D721Med (cell line): Measurements from ENCODE around the gene CXCR6.

Experiments used
- DNase-seq: peaks from one replicate; pipeline ENCODE4 v3.0.0; 2011; ENCODE audit warnings: low spot score; ENCODE audit not compliant: insufficient read length
- FAIRE-seq: peaks from 2 replicates; lab custom pipeline; 2011; peaks lifted over from hg19 to GRCh38; lab: Jason Lieb, UNC
- TF ChIP-seq, protein P1 (sequence below): IDR thresholded peaks from 2 replicates; pipeline ENCODE4 v1.5.1; 2012; ENCODE audit warnings: mild to moderate bottlenecking, control low read depth; ENCODE audit not compliant: insufficient read depth; ENCODE audit errors: missing control alignments

CXCR6 gene

DNA sequence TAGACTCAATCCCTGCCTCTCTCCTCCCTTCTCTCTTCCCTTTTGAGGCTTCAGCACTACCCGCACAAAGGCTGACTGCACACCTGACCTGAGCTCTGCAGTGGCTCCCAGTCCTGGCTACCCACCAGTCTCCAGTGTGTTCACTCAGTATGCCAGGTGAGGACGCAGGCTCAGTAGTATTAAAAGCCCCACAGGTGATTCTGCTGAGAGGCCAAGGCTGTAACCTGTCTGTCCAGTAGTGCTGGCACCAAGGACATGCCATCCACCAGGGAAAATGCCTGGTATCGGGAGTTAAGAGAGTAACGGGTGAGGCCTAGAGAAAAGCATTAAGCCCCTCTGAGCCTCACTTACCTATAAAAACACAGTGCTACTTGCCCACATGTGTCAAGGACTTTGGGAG, 31.4 kb downstream of the CXCR6 start:
- TF ChIP-seq, protein P1, sequence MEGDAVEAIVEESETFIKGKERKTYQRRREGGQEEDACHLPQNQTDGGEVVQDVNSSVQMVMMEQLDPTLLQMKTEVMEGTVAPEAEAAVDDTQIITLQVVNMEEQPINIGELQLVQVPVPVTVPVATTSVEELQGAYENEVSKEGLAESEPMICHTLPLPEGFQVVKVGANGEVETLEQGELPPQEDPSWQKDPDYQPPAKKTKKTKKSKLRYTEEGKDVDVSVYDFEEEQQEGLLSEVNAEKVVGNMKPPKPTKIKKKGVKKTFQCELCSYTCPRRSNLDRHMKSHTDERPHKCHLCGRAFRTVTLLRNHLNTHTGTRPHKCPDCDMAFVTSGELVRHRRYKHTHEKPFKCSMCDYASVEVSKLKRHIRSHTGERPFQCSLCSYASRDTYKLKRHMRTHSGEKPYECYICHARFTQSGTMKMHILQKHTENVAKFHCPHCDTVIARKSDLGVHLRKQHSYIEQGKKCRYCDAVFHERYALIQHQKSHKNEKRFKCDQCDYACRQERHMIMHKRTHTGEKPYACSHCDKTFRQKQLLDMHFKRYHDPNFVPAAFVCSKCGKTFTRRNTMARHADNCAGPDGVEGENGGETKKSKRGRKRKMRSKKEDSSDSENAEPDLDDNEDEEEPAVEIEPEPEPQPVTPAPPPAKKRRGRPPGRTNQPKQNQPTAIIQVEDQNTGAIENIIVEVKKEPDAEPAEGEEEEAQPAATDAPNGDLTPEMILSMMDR: no peak

DNA sequence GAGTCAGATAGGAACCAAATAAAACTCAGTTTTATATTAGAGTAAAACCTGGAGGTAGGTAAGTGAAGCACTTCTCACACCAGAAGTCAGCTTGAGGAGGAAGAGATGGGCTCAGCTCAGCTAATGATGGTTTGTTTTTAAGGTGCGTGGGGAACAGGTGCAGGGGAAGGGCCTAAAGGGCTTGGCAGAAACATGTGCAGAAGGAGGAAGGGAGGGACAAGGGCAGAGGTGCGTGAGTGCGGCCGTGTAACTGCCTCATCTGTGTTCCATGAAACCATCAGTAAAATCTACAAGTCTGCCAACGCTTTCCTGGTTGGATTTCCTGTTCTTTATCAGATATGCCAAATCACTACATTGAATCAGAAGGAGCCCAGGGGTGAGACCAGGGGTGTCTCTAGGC, 32.4 kb downstream of the CXCR6 start:
- TF ChIP-seq, protein P1: no peak
- no peak for FAIRE-seq
- no peak for DNase-seq

More for the DNA sequence above, 31.4 kb downstream of the CXCR6 start:
- no peak for FAIRE-seq
- no peak for DNase-seq

DNA sequence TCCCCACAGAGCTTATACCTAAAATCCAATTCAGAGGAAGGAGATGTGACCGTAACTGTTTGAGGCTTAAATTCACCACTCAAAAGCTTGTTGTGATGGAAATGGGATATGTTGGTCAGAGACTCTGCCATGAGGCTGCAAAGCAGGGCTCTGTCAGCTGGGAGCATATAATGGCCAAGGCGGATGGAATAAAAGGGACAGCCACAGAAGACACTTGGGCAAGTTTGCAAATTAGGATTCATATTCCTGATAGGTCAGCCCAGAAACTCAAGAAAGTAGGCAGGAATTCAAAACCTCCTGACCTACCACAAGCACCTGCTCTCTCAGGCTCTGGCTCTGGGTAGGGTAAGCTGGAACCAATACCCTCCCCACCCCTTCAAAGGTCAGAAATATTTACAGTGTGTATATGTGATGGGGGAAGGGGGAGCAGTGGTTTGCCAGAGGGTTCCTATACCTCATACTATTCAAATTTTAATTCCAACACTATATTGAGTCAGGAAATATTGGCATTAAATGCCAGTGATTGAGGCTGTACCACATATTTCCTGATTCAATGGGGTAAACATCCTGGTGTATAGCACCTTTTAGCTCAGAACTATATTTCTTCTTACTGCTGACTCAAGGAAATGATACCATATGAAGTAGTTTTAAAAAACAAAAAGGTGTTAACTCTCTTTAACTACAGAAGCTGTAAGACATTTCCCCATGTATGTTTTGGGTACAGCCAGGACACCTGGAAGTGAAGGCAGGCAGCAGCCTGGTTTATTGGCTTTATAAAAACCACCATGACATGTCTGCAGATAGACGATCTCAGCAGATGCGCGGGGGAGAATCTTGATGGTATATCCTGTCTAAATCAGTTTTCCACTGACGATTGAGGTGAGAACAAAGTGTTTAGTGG, 33.2 kb downstream of the CXCR6 start:
- FAIRE-seq: no peak
- DNase-seq: no peak
- TF ChIP-seq, protein P1: no peak

DNA sequence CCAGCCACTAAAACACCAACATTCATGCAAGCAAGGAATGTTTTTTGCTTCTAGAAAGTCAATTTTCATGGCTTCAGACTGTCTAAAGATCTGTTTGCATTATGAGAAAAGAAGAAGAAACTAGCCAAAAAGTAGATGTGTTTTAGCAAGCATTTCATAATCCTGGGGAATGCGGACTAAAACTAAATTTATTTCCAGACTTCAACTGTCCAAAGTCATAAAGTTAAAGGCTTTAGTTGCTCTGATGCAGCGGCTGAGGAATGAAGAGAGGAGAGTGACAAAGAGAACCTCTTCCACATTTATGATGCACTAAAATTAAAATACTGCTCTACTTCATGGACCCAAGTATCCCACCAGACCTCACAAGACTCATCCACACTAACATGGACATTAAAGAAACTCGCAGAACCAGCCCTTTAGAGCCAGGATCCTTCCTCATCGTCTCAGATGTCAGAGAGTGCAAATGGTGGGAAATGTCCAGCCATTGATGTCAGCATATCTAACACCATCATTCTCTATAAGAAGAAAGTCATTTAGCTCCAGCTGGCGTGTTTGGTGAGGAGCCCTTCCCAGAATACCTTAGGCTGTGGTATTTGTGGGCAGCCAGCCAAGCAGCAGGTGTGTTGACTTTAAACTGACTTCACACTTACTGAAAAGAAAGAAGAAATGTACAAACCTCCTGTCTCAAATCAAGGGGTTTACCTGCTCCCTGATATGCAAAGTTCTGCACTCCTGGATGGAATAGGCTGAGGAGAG, 34.9 kb downstream of the CXCR6 start:
- DNase-seq: no peak
- TF ChIP-seq, protein P1: no peak
- FAIRE-seq: no peak

DNA sequence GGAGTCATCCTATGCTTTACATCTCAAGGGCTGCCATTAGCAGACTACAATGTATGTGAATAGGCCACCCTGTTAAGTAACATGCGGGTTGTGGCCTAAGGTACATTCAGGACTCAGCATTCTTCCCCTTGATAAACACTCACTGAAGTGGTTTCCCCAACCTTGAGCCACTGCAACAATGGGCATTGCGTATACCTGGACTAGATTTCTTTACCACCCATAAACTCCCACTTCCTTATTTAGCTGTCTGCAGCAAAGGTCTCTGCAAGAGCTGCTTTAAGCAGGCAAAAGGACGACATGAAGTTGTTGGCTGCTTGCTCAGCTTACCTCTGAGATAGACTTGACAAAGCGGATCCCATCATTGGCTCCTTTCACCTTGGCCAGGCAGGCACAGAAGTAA, 36.1 kb downstream of the CXCR6 start:
- TF ChIP-seq, protein P1: no peak
- FAIRE-seq: no peak

DNA sequence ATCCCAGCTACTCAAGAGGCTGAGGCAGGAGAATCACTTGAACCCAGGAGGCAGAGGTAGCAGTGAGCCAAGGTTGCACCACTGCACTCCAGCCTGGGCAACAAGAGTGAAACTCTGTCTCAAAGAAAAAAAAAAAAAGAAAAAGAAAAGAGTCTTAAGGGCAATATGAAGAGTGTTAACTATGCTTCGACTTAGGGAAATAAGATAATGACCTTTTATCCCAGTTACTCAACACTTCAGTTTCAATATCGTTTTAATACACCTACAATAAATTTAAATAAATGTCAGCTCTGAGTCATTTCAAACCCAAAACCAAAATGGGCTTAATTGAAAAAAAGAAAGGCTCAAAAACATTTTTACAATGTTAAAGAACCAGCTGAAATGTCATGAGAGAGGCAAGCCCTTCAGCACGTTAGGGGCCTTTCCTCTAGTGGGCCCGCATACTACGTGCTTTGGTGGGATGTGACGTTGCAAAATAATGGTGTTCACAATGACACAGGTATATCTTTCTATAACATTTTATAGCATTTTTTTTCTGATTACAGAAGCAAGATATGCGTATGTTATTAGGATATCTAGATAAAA, 37.1 kb downstream of the CXCR6 start:
- TF ChIP-seq, protein P1: no peak
- FAIRE-seq (no peak), DNase-seq (no peak)

More for the DNA sequence above, 36.1 kb downstream of the CXCR6 start:
- DNase-seq: no peak
